Psoas muscle (tissue), 8 donors: ENCODE data around the gene SKIDA1. TPM values are rescaled to one million over a fixed set of nuclear protein-coding genes. Genes with fewer than 3 reads are reported as not detected.

Source experiments
- ATAC-seq, 4 donors: fragments of 200-7000 bp; cut with Tn5 transposase; one replicate each; pipeline ENCODE4 v1.9.1; 2020; ENCODE audit warnings: moderate library complexity in 3 of 4, mild to moderate bottlenecking in 2 of 4
- DNase-seq, 2 donors: peaks; one replicate each; pipeline ENCODE4 v3.0.0-alpha.2; 2020
- H3K27ac ChIP-seq: fragments of 200-600 bp; one replicate; pipeline ENCODE4 v1.8.0; 2022
- H3K27me3 ChIP-seq, 3 donors: fragments of 200-600 bp in 1 of 3; one replicate each; pipeline versions ENCODE4 v1.6.1 to v1.8.0; 2013 to 2022; ENCODE audit warnings: low read length in 2 of 3, mild to moderate bottlenecking in 2 of 3, moderate library complexity in 1 of 3; ENCODE audit not compliant: insufficient read depth in 3 of 3
- H3K36me3 ChIP-seq, 2 donors: fragments of 200-600 bp in 1 of 2; one replicate each; pipeline versions ENCODE4 v1.6.1 to v1.8.0; 2013 to 2022; ENCODE audit warnings: low read depth in 1 of 2, mild to moderate bottlenecking in 1 of 2, moderate library complexity in 1 of 2; ENCODE audit not compliant: insufficient read depth in 1 of 2
- H3K4me1 ChIP-seq: fragments of 200-600 bp; one replicate; pipeline ENCODE4 v1.8.0; 2022
- H3K4me3 ChIP-seq: fragments of 200-600 bp; one replicate; pipeline ENCODE4 v1.8.0; 2022; ENCODE audit warnings: mild to moderate bottlenecking
- H3K9me3 ChIP-seq: fragments of 200-600 bp; one replicate; pipeline ENCODE4 v1.8.0; 2022
- WGBS, 3 donors: extraction: QIAGEN DNeasy Blood & Tissue Kit; methylation state at CpG; one replicate each; pipeline versions ENCODE4 v1.1.6 to v1.1.7; 2013; 5-methylcytosine and 5-hydroxymethylcytosine counted together
- intact Hi-C, 2 donors: fragments of 100-400 bp; cut with DNase I; formaldehyde crosslinking; loops; one replicate each; pipeline versions ENCODE4 v1.11.0 to v1.14.2; 2022
- polyA plus RNA-seq, 3 donors: library from polyadenylated mRNA; stranded (reverse); fragments of 200-250 nt; gene quantifications; one replicate each; pipeline ENCODE4 v1.2.3, GENCODE V29; 2013
- total RNA-seq, 4 donors: library from RNA; stranded (reverse); fragmentation: NEBNext Ultra II Directional in 2 of 4; extraction: Animal tissue kit (Norgen Biotek cat#: 25700) in 2 of 4; gene quantifications; one replicate each; pipeline versions ENCODE4 v1.2.1 to v1.2.4, GENCODE V29; 2021 to 2023
- TF ChIP-seq, protein P1 (sequence below): fragments of 200-600 bp; IDR thresholded peaks from one replicate; pipeline ENCODE4 v1.8.0; 2022; ENCODE audit warnings: antibody characterized with exemption
- donor health status: healthy with polysubstance abuse.
- donor health status: DM: no; HTN: no; CAD: no; lungs with moderate emphysema.
- donor health status: Bipolar disorder and iron deficiency.
- donor health status: healthy.
- donor health status: DM: yes; HTN: yes; CAD: no.
- donor health status: DM: no; HTN: no; CAD: no.
- donor health status: DM: no; HTN: no; CAD: no.
- donor health status: DM: yes; HTN: yes; CAD: no.

The SKIDA1 gene
- total and polyA plus RNA-seq, 7 donors: 0.04 to 0.79 (median 0.21) TPM

- Histone ChIP-seq H3K27me3 (no peaks in the 10 kb centered on the region), H3K9me3 (no peaks in the 10 kb centered on the region), H3K36me3 (no peaks in the 10 kb centered on the region), H3K4me1 (peaks cover 7% of the 10 kb centered on the region), H3K27ac (no peak overlapping the region), H3K4me3 (no peak overlapping the region)
- DNase-seq (no peak), ATAC-seq (no peak)
- 95 to 97% (median 95%) methylated on average over 3 of the region's 3 CpGs for WGBS, 3 donors
- intact Hi-C loops: loop anchor here in 1 of 2 donors (10.0 kb wide), 1 partner anchor 1043 kb away; no protein-coding TSS in a partner anchor
- TF ChIP-seq, protein P1, sequence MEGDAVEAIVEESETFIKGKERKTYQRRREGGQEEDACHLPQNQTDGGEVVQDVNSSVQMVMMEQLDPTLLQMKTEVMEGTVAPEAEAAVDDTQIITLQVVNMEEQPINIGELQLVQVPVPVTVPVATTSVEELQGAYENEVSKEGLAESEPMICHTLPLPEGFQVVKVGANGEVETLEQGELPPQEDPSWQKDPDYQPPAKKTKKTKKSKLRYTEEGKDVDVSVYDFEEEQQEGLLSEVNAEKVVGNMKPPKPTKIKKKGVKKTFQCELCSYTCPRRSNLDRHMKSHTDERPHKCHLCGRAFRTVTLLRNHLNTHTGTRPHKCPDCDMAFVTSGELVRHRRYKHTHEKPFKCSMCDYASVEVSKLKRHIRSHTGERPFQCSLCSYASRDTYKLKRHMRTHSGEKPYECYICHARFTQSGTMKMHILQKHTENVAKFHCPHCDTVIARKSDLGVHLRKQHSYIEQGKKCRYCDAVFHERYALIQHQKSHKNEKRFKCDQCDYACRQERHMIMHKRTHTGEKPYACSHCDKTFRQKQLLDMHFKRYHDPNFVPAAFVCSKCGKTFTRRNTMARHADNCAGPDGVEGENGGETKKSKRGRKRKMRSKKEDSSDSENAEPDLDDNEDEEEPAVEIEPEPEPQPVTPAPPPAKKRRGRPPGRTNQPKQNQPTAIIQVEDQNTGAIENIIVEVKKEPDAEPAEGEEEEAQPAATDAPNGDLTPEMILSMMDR: no peak
These were observed 13.4 kb downstream of the SKIDA1 start for GRCh38 chr10:21511946-21512572.

DNA sequence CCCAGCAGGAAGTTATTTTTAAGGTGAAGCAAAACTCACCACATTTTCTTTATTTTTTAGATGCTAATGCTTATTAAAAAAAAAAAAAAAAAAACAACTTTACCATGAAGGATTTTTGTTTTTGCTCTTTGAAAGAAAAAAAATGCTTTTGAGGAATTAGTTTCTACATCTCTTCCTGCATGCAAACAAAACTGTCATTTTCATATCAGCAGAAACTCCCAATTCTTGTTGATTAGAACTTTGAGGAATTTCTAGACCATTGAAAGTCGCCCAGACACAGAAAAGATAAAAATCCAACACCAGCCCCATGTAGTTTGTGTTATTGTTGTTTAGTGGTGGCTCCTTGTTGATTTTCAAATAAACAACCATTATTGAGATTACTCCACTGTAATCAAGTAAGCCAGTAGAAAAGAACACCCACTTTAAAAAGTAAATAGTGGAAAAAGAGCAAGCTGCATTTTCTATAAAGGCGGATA lies 14.3 kb downstream of the SKIDA1 start:
- Histone ChIP-seq H3K4me1 (peaks cover 7% of the 10 kb centered on the region), H3K27ac (no peak overlapping the region), H3K4me3 (no peak overlapping the region), H3K27me3 (no peaks in the 10 kb centered on the region), H3K9me3 (no peaks in the 10 kb centered on the region), H3K36me3 (no peaks in the 10 kb centered on the region)
- TF ChIP-seq, protein P1: no peak
- intact Hi-C loops: loop anchor here in 1 of 2 donors (10.0 kb wide), 1 partner anchor 1044 kb away; no protein-coding TSS in a partner anchor
- ATAC-seq: no peak
- 94 to 97% (median 96%) methylated on average over 2 of the region's 2 CpGs for WGBS, 3 donors
- DNase-seq: no peak

GRCh38 chr10:21510241-21511094 lies 15.0 kb downstream of the SKIDA1 start:
- Histone ChIP-seq H3K27ac (no peak overlapping the region), H3K27me3 (peaks cover 0 to 3% (median 0%) of the 10 kb centered on the region in 3 donors), H3K4me3 (peak overlapping the region; percentile 62), H3K36me3 (no peaks in the 10 kb centered on the region), H3K4me1 (peaks cover under 1% of the 10 kb centered on the region), H3K9me3 (no peaks in the 10 kb centered on the region)
- peak in 2 of 4 donors; percentile 31 to 40 for ATAC-seq
- WGBS, 3 donors: 51 to 60% (median 54%) methylated on average over 39 of the region's 39 CpGs
- intact Hi-C loops: loop anchor here in 1 of 2 donors (10.0 kb wide), 1 partner anchor 1044 kb away; no protein-coding TSS in a partner anchor
- DNase-seq: no peak
- TF ChIP-seq, protein P1: no peak

- ATAC-seq: peak in 2 of 4 donors; percentile 12 to 23
- Histone ChIP-seq H3K27ac (no peak overlapping the region), H3K4me3 (peak overlapping the region; percentile 62), H3K27me3 (peaks cover 0 to 3% (median 0%) of the 10 kb centered on the region in 3 donors), H3K36me3 (no peaks in the 10 kb centered on the region), H3K9me3 (no peaks in the 10 kb centered on the region), H3K4me1 (no peaks in the 10 kb centered on the region)
- TF ChIP-seq, protein P1: no peak
- intact Hi-C loops: loop anchor here (10.0 kb wide), 2 partner anchors 735 to 1045 kb away; no protein-coding TSS in a partner anchor
- WGBS, 3 donors: 72 to 82% (median 73%) methylated on average over 58 of the region's 58 CpGs
- no peak for DNase-seq
These were observed 15.9 kb downstream of the SKIDA1 start for GRCh38 chr10:21509341-21510240.
